ACHN (cell line): Measurements from ENCODE around the gene KRT71.
"Not testable (repeated sequence)": the region's sequence is repeated elsewhere in the genome, so short reads cannot be mapped to it uniquely, and the experiment has no call there.

Experiments
- DNase-seq: peaks from one replicate; pipeline ENCODE4 v3.0.0-alpha.2; 2015
- in situ Hi-C: cut with HindIII; loops from 2 replicates; pipeline ENCODE4 v1.10.0; 2017; ENCODE audit warnings: low sequenced_read_pairs, low pct_ligation_motif_present, low pct_unique_long_range_greater_than_20kb

KRT71 gene

DNA sequence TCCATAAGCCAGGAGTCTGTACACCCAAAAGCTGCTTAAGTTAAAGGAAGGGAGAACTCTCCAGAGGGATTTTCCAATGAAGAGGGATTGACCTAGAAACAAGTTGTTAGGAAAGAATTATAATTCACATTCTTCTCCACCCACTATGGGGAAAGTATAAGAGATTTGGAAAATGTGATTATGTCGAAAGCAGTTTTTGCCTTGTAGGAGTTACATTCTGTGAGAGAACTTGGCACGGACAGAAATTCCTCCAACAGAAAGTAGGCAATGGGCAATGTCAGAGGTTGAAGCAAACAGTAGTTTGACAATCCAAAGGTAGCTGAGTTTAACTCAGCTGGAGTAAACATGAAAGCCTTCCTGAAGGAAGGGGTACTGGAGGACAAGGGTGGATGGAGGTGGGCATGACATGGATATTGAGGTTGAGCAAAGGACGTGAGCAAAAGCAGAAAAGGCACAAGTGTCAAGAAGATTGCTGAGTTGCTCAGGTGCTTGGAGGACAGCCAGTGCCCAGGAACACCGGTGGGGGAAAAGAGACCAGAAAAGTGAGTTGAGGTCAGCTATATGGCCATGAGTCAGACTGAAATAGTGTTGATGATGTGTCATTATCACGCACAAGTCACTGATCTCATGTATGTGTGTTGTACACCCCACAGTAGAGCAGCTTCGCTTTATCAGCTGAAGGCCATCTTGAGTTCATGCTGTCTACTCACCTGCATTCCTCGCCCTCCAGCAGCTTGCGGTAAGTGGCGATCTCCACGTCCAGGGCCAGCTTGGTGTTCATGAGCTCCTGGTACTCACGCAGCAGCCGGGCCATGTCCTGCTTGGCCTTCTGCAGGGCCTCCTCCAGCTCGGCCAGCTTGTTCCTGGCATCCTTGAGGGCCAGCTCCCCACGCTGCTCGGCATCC is 36.8 kb downstream of the KRT71 start:
- in situ Hi-C loops, result no loop called here
- no peak for DNase-seq

DNA sequence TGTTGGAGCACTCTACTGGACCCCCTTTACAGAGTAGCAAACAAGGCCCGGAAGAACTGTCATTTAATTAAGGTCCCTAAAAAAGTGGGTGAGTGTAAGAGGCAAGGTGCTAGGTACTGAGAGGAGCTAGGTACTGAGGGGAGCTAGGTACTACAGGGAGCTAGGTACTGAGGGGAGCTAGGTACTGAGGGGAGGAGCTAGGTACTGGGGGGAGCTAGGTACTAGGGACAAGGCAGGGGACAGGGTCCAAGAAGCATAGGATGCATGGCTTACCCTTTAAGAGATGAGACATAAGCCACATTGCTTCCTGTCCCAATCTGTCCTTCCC is 37.7 kb downstream of the KRT71 start:
- in situ Hi-C loops, result no loop called here
- no peak for DNase-seq

DNA sequence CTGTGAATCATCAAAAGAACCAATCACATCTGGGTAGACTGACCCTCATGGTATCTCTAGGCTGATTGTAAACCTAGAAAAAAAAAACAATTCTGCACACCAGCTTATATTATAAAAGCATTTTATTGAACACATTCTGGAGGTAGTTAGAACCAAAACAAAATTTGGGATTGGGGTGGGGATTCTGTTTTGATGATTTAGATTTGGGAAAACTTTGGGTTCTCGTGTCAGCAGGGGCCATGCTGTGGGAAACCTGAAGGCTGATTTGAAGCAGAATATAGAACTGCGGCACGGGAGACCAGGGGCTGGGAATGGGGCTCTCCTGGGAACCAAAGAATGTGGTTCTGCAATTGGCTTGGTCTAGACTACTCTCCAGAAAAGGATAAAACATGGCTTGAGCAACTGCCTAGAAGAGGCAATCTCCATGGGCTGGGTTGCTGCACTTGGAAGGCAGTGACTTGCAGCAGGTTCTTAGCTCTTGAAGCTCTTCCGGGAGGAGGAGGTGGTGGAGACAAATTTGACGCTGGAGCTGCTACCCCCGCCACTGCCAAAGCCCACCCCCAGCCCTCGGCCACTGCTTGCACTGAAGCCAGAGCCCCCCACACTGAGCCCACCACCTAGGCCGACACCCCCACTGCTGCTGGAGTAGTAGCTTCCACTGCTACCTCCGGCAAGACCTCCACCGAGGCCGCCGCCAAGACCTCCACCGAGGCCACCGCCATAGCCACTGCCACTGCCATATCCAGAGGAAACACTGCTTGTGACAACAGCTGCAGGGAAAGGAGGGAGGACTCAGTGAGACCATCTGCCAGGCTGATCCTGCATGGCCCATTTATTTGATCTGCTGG is 38.2 kb downstream of the KRT71 start:
- no peak for DNase-seq
- in situ Hi-C loops, result no loop called here

DNA sequence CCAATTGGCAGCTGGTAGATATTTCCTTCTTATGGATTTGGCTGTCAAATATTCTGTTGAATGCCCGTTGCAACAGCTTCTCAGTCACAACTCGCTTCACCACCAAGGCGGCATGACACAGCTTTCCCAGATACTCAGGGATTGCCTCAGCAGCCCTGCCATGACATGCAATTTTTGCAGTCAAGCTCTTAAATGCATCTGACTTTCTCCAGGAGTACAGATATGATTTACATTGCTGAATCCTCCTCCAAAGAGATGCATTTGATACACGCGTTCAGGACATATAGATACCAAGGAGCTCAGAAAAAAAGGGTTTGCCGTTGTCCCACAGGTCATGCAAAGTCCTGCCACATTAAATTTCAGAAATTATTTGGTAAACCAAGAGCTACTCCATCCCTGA is 39.2 kb downstream of the KRT71 start:
- in situ Hi-C loops, result no loop called here

DNA sequence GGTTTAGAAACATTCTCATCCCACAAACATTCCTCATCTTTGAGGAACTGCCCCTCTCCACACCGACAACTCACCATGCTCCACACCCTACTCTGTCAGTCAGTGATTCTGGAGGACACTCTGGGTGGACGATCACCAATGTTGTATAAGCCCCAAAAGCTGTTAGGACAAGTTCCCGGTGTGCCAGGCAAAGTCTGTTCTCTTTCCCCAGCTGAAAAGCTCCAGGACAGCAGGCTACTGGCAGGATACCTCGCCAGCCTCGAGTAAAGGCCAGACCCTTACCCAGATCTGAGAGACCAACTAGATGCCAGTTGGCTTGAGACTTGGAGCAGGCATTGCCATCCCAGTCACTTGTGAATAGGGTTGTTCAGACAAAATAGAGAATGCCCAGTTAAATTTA is 44.7 kb downstream of the KRT71 start:
- in situ Hi-C loops, result no loop called here
- no peak for DNase-seq

More for the DNA sequence above, 39.2 kb downstream of the KRT71 start:
- DNase-seq, result no peak

DNA sequence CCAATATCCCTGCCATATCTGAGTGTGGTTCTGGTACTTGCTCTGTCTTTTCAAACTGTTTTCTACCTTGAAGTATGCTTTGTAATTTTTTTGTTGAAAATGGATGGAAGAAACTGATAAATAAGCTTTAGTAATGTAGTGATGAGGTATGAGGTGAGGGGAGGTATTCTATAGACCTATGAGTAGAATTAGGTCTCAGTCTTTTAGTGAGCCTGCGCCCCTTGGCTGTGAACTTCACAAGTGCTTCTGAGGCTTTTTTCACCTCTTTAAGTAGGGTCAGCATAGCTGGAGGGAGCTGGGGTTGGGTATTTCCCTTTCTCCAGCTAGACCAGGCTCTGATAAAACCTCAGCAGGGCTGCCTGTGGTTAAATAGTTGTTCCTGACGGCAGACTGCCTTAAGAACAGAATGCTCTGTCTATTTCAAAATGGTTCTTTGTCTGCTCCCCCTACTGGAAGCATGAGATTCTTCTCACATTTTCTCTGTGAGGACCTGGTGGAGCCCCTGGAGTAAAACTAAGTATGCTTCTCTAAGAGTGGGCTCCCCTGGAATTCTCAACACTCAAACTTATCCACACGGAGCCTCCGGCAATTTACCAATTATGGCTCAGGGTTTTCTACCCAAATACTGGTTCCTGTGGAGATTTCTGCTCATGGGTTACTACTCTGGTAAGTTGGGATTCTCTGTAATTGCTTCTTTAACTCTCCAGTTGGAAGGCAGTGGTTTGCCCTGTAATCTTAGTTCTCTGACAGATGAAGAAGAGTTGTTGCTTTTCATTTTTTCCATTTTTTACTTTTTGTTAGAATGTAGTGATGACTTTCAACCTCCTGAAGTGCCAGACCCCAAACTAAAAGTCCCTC is 45.9 kb downstream of the KRT71 start:
- DNase-seq, result peak; percentile 63
- in situ Hi-C loops, result no loop called here

DNA sequence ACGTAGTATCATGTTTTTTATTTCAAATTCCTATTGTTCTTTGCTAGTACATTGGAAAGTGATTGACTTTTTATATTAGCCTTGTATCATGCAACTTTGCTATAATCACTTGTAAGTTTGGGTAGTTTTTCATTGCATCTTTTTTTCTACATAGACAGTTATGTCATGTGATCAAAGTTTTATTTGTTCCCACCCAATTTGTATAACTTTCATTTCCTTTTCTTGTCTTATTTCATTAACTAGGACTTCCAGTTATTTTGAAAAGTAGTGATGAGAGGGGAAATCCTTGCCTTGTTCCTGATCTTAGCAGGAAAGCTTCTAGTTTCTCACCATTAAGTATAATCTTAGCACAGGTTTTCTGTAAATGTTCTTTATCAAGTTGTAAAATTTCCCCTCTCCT is 50.1 kb downstream of the KRT71 start:
- DNase-seq, result no peak
- in situ Hi-C loops, result no loop called here

DNA sequence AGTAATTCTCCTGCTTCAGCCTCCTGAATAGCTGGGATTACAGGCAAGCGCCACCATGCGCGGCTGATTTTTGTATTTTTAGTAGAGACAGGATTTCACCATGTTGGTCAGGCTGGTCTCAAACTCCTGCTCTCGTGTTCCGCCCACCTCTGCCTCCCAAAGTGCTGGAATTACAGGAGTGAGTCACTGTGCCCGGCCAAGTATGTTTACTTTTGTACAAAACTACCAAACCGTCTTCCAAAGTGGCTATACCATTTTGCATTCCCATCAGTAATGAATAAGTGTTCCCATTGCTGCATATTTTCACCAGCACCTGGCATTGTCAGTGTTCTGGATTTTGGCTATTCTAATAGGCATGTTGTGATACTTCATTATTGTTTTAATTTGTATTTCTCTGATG is 51.5 kb downstream of the KRT71 start:
- in situ Hi-C loops, result no loop called here
- DNase-seq, result no peak

DNA sequence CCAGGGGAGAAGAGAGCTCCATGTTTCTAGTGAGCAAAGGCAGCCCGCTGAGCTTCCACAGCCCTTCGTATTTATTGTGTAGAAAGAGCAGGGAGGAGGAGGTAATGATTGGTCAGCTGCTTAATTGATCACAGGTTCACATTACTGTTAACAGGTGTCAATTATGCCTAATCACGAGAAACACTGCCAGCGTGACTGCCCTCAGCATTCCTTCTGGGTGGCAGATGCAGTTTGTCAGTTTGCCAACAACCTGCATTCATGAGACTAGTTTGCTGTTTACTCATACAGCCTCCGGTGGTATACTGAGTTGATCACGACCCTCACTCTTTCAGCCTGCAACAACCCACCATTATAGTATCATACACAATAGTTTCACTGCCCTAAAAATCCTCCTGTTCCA is 52.4 kb downstream of the KRT71 start:
- DNase-seq, in situ Hi-C loops: not testable (repeated sequence)

DNA sequence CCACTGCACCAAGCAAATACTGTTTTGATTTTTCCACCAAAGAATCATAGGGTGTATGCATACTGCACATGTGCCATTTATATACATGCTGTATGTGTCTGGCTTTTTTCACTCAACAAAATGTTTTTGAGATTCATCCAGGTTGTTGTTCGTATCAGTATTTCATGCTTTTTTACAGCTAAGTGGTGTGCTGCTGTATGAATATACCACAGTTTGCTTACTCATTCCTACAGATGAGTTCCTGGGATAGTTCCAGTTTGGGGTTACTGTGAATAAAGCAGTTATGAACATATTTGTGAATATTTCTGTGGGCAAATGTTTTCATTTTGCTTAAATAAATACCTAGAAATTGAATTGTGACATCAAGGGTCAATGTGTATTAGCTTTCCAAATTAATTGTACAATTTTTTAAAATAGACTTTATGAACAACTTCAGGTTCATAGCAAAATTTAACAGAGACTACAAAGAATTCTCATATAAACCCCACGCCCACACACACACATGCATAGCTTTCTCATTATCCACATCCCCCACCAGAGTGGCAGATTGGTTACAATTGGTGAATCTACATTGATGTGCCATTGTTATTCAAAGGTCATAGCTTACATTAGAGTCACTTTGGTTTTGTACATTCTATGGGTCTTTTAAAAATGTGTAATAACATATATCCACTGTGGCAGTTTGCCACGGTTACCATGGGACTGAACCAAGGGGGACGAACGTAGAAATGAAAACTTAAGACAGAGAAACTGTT is 53.0 kb downstream of the KRT71 start:
- in situ Hi-C loops, result no loop called here
- DNase-seq, result no peak

DNA sequence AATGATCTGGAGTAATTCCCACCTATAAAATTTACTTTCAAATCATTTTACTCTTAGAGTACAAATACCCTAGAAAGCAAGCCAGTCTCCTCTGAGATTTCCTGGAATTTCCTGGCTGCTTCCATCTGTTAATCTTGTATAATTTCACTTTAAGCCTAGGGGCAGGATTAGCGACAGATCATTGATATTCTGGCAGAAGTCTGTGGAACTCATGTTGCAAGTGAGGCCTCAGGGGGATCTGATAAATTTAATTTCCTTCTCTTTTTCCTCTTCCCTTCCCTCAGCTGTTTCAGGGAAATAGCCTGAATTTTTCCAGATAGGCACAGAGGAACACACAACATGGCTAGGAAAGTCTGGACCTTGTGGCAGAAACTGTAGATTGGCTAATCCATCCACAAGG is 54.0 kb downstream of the KRT71 start:
- no peak for DNase-seq

DNA sequence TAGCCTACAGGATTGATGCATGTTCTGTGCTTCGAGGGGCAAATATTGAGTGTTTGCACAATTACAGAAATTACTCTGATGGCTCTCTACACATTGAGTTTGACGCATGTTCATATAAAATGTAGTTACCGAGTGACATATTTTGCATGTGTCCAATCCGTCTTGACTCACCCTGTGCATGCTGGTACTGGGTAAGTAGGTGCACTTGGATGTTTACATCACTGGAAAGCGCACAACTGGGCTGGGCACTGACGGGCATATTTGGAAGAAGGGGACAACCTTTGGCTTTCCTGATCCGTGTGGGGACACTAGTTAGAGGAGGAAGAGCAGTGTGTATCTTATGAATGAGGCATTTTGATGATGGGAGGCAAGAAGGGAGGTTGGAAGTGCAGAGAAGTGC is 55.0 kb downstream of the KRT71 start:
- in situ Hi-C loops, result no loop called here
- DNase-seq, result no peak

More for the DNA sequence above, 54.0 kb downstream of the KRT71 start:
- in situ Hi-C loops, result no loop called here

DNA sequence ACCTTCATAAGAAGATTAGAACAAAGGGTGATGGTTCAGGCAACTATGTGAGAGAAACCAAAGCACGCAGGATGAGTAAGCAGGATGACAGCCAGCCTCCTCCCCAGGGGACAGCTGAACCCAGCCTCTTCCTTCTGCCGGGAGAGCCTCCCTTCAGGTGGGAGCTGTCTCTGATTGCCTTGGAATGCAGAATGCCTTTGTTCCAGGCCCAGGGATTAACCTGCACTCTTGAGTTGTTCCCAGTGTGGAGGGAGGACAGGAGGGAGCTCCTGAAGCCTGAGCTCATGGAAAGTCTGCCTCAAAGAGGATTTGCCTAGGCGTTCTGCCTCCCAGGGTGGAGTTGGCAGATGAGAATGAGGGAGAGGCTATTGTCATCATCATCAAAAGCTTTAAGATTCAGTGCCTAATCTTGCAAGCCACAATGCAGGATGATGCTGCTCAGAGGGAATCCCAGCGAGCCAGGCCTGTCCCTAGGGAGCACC is 56.3 kb downstream of the KRT71 start:
- in situ Hi-C loops, result no loop called here
- DNase-seq, result peak; percentile 15

DNA sequence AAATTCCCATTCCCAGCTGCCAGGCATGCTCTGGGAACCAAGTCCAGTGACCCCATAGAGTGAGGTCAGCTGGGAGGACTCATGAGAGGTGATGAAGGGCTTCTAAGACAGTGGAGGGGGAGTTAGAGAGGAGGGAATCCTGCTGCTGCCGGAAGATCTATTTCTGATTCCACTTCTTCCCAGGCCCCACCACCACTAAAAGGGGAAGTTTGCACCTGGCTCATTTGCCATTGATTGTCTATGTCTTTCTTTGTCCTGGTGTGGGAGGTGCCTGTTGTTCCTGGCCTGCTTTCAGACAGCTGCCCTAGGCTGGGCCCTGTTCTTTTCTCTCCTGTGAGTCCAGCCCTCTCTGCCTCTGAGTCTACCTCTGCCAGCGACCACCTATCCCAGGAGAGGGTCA is 56.9 kb downstream of the KRT71 start:
- in situ Hi-C loops, result no loop called here
- no peak for DNase-seq

DNA sequence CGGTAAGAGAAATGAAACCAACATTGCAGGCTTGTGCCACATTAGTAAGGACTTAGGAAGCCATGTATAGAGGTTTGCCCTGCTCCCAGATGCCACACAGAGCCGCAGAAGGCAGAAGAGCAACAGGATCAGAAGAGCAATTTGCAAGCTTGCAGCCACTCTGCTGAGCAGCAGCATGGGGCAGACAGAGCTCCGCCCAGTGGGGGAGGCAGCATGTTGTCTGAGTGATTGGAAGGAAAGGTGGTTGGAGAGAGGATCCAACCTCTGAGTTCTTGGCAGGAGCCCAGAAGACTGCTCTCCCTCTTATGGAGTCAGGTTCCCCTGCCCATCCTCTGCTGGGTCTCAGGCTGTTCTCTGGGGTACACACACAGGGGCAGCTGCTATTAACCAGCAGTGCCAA is 57.6 kb downstream of the KRT71 start:
- DNase-seq, result no peak
- in situ Hi-C loops, result no loop called here

DNA sequence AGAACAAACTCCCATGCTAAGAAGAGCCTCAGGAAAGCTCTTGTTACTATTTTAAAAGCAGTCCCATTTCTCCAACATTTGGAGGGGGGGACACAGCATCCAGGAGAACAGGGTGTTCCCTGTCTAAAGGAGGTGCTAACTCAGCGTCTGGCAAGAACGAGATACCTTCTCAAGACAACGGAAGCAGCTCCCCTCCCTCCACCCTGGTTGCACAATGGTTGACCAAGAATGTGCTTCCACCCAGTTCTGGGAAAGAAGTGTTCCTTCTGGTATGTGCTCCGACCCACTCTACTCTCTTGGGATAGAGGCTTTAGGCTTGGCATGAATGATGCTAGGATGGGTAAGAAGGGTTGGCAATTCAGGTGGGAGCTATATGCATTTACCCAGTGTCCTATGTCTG is 58.4 kb downstream of the KRT71 start:
- no peak for DNase-seq
- in situ Hi-C loops, result no loop called here

DNA sequence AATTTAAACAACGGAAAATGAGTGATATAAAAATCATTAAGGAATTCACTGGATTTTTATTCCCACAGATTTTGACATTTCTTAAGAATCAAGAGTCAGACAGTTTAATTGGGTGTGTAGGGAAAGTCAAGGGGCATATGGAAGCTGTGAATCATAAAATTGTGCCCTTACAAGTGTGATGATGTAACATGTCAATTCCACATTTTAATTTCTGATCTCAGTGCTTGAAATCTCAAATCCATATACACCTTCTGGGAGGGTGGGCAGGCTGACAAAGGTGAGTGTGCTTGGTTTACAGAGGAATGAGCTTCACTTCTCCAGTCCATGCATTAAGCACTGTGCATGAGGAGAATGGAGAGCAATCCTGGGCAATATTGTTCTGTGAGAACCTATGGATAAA is 58.8 kb downstream of the KRT71 start:
- in situ Hi-C loops, result no loop called here

More for the DNA sequence above, 58.8 kb downstream of the KRT71 start:
- DNase-seq, result no peak
